ENCODE data around the gene LIPA. TPM values are rescaled to one million over a fixed set of nuclear protein-coding genes. Genes with fewer than 3 reads are reported as not detected.
A peak's percentile ranks its signal among the peaks of the same experiment; 100 is the strongest.

The LIPA gene
- total and polyA plus RNA-seq, 8 donors: 58.0 to 137 (median 63.7) TPM

DNA sequence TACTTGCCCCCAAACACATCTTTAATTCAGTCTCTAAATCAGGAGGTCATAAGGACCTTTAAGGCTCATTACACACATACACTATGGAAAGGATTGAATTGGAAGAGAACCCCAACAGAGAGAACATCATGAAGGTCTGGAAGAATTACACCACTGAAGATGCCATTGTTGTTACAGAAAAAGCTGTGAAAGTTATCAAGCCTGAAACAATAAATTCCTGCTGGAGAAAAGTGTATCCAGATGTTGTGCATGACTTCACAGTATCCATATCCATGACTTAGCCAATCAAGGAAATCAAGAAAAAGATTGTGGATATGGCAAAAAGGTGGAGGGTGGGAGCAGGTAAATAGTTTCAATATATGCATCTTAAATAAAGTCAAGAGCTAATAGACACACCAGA lies 13.7 kb downstream of the LIPA start:
- intact Hi-C loops (cut with DNase I): no loop called here
- ATAC-seq (no peak), DNase-seq (no peak)
- Histone ChIP-seq H3K4me1 (peaks cover 0 to 42% of the 10 kb centered on the region in 2 donors), H3K27ac (no peak overlapping the region), H3K36me3 (peaks cover 0 to 11% of the 10 kb centered on the region in 2 donors), H3K4me3 (no peak overlapping the region), H3K27me3 (no peaks in the 10 kb centered on the region), H3K9me3 (no peaks in the 10 kb centered on the region)
- TF ChIP-seq CTCF (IDR thresholded peaks at IDR 0.05): no peak

DNA sequence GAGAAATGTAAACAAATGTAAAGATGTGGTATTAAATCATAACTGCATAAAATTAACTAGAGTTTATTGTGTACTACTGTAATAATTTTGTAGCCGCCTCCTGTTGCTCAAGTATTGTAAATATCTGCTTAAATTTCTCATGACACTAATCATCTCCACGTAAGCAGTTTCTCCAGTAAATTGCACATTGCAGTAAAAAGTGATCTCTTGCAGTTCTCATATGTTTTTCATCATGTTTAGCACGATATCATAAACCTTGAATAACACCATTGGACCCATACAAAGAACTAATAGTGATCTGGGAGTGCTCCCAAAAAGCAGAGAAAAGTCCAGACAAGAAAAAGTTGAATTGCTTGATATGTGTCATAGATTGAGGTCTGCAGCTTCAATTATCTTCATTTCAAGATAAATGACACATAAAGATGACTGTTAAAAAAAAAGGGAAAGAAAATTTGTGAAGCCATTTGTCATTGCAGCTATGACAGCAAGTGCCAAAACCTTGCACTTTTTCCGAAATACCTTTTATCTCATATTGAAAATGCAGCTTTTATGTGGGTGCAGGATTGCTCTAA lies 15.3 kb downstream of the LIPA start:
- H3K4me1 ChIP-seq: peaks cover 0 to 31% of the 10 kb centered on the region in 2 donors
- ATAC-seq (no peak), DNase-seq (no peak)
- no peak overlapping the region for H3K4me3 ChIP-seq
- no peaks in the 10 kb centered on the region for H3K9me3 ChIP-seq
- TF ChIP-seq CTCF (IDR thresholded peaks at IDR 0.05): no peak
- H3K27ac ChIP-seq: no peak overlapping the region
- H3K27me3 ChIP-seq: no peaks in the 10 kb centered on the region
- intact Hi-C loops (cut with DNase I): no loop called here
- peaks cover 0 to 13% of the 10 kb centered on the region in 2 donors for H3K36me3 ChIP-seq

DNA sequence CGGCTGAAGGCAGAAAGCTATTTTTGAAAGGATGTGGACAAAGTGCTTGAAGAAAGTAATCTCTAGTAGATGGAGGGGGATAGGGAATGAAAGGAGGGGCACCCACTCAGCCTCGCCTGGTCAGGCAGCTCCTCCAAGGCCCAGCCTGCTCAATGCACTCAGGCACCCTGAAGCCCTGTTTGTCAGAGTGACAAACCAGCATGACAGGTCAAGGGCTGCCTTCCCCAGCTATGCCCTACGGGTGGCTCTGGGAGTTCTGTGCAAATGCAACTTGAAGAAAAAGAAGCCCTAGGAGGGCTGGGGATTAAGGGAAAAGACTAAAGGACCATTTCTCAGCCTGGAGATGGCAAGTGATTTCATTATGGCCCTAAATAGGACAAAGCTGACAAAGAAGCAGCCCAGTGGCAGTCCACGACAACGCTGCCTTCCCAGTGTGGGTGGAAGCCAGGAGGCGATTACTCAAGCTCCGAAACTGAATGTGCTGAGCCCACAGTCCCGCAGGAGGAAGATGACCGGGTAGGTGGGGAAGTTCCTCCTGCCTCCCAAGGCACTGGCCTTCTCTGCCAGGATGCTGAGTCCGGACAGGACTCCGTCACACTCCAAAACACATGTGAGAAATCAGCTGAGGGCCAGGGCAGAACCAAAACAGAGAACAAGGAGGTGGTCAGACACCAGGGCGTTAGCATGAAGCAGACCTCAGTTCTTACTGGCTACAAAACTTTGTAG lies 16.3 kb downstream of the LIPA start:
- peak; percentile 84 for ATAC-seq
- peak overlapping the region in 1 of 2 donors; percentile 35 for H3K27ac ChIP-seq
- intact Hi-C loops (cut with DNase I): no loop called here
- no peak for TF ChIP-seq CTCF (IDR thresholded peaks at IDR 0.05)
- H3K4me3 ChIP-seq: no peak overlapping the region
- DNase-seq: peak in 2 of 4 donors; percentile 80 to 81
- peaks cover 0 to 18% of the 10 kb centered on the region in 2 donors for H3K36me3 ChIP-seq
- H3K9me3 ChIP-seq: no peaks in the 10 kb centered on the region
- peaks cover 0 to 23% of the 10 kb centered on the region in 2 donors for H3K4me1 ChIP-seq
- H3K27me3 ChIP-seq: no peaks in the 10 kb centered on the region

- Histone ChIP-seq H3K9me3 (no peaks in the 10 kb centered on the region), H3K36me3 (peaks cover 0 to 14% of the 10 kb centered on the region in 2 donors), H3K4me3 (no peak overlapping the region), H3K27me3 (no peaks in the 10 kb centered on the region), H3K4me1 (peaks cover 0 to 13% of the 10 kb centered on the region in 2 donors), H3K27ac (no peak overlapping the region)
- ATAC-seq (no peak), DNase-seq (no peak)
- intact Hi-C loops (cut with DNase I): no loop called here
- no peak for TF ChIP-seq CTCF (IDR thresholded peaks at IDR 0.05)
These were observed 18.5 kb downstream of the LIPA start for GRCh38 chr10:89233033-89233432.

- ATAC-seq: no peak
- intact Hi-C loops (cut with DNase I): no loop called here
- DNase-seq: no peak
- H3K4me3 ChIP-seq: no peak overlapping the region
- no peak for TF ChIP-seq CTCF (IDR thresholded peaks at IDR 0.05)
- H3K27ac ChIP-seq: no peak overlapping the region
- no peaks in the 10 kb centered on the region for H3K27me3 ChIP-seq
- H3K4me1 ChIP-seq: peaks cover 0 to 7% of the 10 kb centered on the region in 2 donors
- no peaks in the 10 kb centered on the region for H3K9me3 ChIP-seq
- H3K36me3 ChIP-seq: peaks cover 0 to 32% of the 10 kb centered on the region in 2 donors
These were observed 22.6 kb downstream of the LIPA start for GRCh38 chr10:89228962-89229361.
